Effector CD4-positive, alpha-beta T cell (primary cell): ENCODE results near the gene CDH4.

ENCODE experiments used
- DNase-seq: peaks from one replicate; pipeline ENCODE4 v3.0.0-alpha.2; 2020

CDH4 gene

GRCh38 chr20:61284752-61285151, 32.7 kb downstream of the CDH4 start:
- no peak for DNase-seq

- DNase-seq: no peak
These were observed 33.1 kb downstream of the CDH4 start for GRCh38 chr20:61285152-61285645.

DNA sequence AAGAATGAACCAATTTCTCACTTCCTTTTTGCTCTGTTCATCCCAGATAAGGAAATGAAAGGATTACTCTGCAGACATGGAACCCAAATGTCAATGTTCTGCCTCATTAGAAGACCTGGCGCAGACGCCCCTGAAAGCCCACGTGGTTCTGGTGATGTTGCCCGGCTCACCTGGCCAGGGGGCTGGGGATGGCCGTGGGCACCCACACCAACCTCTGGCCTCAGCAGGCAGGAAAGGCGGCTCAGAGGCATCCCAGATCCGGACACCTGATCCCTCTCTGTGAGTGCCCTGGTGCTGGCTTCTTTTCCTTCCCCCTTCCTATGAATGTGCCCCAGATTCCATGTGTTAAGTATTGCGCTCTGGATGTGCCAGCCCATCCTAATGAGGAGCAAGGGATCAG, 33.6 kb downstream of the CDH4 start:
- no peak for DNase-seq

- no peak for DNase-seq
These were observed 35.7 kb downstream of the CDH4 start for GRCh38 chr20:61287583-61288275.

DNA sequence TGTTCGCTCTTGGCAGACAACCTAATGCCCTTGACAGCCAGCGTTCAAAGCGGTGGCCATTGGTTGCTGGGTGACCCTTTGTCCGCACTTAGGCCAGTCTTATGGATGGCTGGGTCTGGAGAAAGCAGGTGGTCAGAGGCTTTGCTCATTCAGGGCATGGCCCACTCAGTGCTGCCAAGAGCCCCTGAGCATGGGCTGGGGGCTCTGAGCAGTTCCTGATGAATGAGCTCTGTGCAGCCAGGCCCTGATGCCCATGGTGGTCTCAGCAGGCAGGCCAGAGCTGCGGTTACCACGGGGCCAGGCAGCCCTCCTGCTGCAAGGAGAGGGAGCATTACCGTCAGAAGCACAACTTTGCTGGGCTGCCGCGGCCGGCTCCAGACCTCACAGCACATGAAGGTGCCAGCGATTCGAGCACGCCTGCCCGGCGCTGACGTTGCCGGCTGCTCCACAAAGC, 36.3 kb downstream of the CDH4 start:
- no peak for DNase-seq

GRCh38 chr20:61289166-61289565, 37.1 kb downstream of the CDH4 start:
- DNase-seq: no peak

- DNase-seq: no peak
These were observed 38.7 kb downstream of the CDH4 start for GRCh38 chr20:61290721-61291120.

GRCh38 chr20:61291166-61291829, 39.2 kb downstream of the CDH4 start:
- no peak for DNase-seq

- no peak for DNase-seq
These were observed 40.3 kb downstream of the CDH4 start for GRCh38 chr20:61292391-61292790.

GRCh38 chr20:61292821-61293612, 41.0 kb downstream of the CDH4 start:
- no peak for DNase-seq

DNA sequence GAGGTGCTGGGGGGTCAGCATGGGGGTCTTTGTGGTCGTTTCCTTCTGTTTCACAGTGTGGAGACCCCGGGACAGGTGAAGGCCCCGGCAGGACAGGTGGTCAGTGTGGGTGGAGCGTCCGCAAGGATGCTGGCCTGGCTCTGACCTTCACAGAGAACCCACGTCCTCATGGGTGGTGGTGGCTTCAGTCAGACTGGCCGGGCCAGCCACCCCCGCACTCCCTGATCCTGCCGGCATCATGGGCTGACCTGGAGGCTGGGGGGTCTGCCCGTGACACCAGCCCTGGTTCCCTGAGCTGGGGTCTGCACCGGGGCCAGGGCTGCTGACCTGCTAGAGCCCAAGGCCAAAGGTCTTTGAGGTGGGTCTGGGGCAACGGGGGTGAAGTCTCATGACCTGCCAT, 41.9 kb downstream of the CDH4 start:
- DNase-seq: no peak

DNA sequence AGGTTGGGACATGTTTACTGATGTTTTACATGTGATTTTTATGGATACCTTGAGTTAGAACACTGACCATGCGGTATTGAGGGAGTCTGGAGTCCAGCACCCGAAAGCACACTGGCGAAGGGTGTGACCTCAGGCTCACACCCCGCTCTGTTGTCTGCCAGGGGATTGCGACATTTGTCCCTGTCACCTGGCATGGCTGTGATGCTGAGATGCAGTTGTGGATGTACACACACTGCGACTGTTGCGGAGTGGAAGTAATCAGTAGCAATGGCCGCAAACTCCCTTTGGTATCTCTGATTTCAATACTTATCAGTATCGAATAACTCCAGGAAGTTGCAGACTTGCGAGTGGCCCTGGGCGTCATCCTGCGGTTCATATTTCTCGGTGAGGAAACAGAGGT, 43.2 kb downstream of the CDH4 start:
- no peak for DNase-seq

DNA sequence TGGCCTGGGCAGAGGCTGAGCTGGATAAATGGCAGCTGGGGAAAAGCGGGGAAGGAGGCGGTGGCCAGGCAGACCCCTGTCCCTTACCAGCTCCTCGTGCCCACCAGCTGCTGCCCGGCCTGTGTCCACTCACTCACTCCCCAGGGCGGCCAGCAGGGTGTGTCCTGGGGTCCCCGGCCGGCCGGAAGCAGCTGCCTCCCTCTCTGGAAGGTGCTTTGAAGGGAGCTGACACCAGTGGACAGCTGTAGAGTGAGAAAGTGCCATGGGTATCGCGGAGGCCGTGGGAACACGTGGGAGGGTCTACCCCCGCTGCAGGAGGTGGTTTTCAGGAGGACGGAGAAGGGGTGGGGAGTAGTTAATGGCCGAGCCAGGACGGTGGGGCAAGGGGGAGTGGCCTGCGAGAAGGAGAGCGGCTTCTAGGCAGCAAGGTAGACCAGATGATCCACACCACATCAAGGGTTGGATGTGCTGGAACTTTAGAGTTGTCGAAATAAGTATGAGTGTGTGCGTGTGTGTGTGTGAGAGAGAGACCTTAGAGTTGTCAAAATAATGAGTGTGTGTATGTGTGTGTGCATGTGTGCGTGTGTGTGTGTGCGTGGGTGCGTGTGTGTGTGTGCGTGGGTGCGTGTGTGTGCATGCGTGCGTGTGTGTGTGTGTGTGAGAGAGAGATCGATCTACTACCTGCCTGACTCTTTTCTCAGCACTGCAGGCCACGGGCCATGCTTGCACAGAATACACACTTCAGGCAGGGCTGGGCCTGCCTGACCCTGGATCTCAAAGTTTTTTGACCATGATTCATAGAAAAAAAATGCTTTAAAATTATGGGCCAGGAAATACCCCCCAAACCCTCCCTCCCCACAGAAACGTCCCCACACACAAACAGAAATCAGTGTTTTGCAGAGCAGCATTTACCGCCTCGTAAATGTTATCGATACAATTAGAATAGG, 43.9 kb downstream of the CDH4 start:
- DNase-seq: no peak

DNA sequence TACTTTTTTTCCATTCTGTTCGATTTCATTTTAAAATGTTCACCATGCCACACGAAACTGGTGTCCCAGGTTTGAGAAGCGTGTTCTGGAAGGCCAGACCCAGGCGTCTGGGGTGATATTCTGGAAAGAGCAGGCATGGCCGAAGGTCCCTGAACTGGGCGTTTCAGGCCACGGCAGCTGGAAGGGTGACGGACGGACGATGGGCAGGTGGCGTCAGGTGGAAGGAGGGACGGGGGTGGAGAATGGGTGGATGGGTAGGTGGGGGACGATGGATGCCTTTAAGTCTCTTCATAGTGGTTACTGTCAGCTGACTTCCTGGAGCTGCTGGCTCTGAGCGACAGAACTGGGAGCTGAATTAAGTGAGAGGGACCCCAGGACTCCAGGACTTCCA, 44.6 kb downstream of the CDH4 start:
- no peak for DNase-seq

- DNase-seq: no peak
These were observed 45.4 kb downstream of the CDH4 start for GRCh38 chr20:61297491-61297890.

DNA sequence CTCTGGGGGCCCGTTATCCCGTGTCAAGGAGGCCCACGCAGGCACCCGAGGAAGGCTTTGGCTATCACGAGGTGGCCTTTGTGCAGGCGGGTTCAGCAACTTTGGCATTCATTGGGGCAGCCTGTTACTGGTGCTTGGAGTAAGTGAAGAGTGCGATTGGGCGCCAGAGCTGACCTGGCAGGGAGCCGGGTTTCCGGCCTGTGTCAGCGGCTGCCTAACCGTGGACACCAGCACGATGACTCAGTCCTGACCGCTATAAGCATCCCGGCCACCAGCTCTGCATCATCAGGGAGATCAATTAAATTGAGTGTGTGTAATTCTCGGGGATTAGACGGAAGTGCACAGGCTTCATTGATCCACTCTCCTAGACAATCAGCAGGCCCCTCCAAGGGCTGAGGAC, 45.9 kb downstream of the CDH4 start:
- no peak for DNase-seq

DNA sequence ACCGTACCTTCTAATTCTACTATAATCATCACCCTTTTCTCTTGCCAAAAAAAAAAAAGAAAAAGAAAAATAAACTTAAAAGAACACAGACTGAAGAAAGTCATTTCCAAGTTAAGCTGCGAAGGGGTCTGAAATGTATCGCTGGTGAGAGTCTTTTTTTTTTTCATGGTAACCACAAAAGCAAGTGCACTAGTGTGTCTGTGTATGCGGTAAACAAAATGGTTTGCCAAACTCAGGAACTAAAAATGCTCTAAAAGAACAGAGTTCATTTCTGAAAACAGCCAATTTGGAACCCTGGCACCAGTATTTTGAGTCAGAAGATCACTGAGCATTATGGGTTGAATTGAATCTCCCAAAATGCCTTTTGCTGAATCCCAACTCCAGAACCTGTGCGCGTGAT, 46.6 kb downstream of the CDH4 start:
- DNase-seq: no peak

- DNase-seq: no peak
These were observed 47.0 kb downstream of the CDH4 start for GRCh38 chr20:61299104-61299503.

GRCh38 chr20:61299618-61300017, 47.6 kb downstream of the CDH4 start:
- DNase-seq: no peak

GRCh38 chr20:61300293-61300692, 48.2 kb downstream of the CDH4 start:
- no peak for DNase-seq

GRCh38 chr20:61300709-61301108, 48.6 kb downstream of the CDH4 start:
- no peak for DNase-seq

GRCh38 chr20:61301711-61302525, 49.9 kb downstream of the CDH4 start:
- no peak for DNase-seq
